Colon (tissue), 2 donors: Measurements from ENCODE around the gene TRPV5.

ENCODE experiments used
- FAIRE-seq: peaks from 2 replicates; lab custom pipeline; 2012; peaks lifted over from hg19 to GRCh38; lab: Jason Lieb, UNC
- donor health status: control.
- donor health status: control.

Gene TRPV5

GRCh38 chr7:142885311-142886230 is 48.0 kb downstream of the TRPV5 start, which contains the start of gene TRPV6:
TRPV6 (minus strand) TSS chr7:142885745.
- FAIRE-seq, result no peak

DNA sequence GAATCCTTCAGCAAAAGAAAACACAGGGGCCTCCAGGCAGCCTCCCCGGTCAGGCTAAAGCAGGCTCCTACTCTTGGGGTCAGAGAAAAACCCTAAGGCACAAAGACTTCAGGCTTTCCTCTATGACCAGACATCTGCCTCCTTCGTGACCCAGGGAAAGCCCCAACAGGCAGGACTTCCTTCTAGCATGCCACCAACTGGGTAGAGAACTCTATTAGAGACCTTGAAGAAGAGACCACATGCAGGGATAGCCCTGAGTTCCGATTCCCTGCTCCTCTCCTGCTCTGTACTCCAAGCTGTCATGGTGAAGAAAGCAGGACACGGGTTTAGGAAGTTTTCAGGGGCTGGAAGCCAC is 49.3 kb downstream of the TRPV5 start:
- no peak for FAIRE-seq

- no peak for FAIRE-seq
These were observed 49.8 kb downstream of the TRPV5 start for GRCh38 chr7:142883571-142884285.

- no peak for FAIRE-seq
These were observed 50.4 kb downstream of the TRPV5 start for GRCh38 chr7:142883145-142883544.

- FAIRE-seq, result no peak
These were observed 51.2 kb downstream of the TRPV5 start for GRCh38 chr7:142882338-142882678.

- FAIRE-seq, result no peak
These were observed 51.8 kb downstream of the TRPV5 start for GRCh38 chr7:142881586-142882337.

- FAIRE-seq, result no peak
These were observed 52.6 kb downstream of the TRPV5 start for GRCh38 chr7:142880876-142881505.

DNA sequence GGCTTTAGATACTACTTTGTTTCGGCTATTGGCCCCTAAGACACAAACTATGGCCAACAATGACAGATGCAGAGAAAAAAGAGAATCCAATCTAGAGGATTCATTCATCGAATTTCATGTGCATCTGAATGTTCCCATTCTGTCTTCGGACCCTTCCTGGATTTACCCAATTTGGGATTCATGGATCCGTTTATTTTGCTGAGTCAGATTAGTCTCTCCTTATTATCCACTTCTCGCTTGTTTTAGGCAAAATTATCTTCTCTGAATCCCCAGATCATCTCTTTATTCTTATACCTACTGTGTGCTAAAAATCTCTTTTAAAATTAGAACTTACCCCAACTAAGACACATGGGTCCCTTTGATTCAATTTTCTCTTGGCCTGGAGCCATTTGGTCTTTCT is 54.5 kb downstream of the TRPV5 start:
- no peak for FAIRE-seq

- FAIRE-seq, result no peak
These were observed 55.2 kb downstream of the TRPV5 start for GRCh38 chr7:142878315-142878714.

- FAIRE-seq, result no peak
These were observed 56.3 kb downstream of the TRPV5 start for GRCh38 chr7:142876991-142877910.

DNA sequence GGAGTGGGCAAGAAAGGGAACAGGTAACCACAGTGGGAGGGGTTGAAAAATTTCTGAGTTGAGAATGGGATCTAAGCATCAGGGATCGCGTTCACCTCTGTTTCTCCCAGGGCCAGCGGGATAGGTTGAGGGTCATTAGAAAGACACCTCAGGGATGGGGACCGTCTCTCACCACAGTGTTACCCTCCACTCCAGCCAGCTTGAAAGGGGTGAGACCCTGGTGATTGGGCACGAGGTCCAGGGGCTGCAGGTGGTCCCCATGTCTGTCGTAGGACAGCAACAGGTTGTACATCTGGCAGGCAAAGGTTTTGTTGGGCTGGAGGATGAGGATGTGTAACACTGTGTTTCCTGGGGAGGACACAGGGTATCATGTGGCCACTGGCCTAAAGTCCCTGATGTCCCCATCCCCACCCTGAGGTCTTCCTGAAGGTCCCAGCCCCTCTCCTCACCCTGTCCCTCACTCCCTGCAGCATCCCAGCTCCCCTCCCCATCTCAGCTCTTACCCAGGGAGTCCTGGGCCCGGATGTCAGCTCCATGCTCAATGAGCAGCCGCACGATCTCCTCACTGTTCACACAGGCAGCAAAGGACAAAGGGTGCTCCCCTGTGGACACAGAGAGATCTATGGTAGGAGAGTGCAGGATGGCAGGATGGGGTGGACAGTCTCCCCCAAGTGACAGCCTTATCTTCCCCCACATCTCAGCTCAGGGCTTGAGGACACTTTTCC is 57.1 kb downstream of the TRPV5 start:
- FAIRE-seq, result no peak

DNA sequence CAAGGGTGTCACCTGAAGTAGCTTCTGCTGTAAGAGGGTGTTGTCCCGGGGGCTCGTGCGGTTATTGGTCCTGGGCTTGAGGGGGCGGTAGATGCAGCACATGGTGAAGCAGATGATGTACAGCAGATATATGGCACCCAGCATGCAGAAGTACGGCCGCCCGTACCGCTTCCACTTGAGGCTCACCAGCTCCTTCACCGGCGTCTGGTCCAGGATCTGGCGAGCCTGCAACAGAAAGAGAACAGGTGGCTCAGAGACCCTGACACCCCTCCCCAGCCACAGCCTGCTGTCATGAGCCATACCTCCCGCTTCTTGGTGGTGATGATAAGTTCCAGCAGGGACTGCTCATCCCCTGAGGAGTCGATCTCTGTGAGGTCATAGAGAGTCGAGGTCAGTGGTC is 58.1 kb downstream of the TRPV5 start:
- FAIRE-seq, result no peak

GRCh38 chr7:142874837-142875236 is 58.7 kb downstream of the TRPV5 start:
- FAIRE-seq, result no peak

DNA sequence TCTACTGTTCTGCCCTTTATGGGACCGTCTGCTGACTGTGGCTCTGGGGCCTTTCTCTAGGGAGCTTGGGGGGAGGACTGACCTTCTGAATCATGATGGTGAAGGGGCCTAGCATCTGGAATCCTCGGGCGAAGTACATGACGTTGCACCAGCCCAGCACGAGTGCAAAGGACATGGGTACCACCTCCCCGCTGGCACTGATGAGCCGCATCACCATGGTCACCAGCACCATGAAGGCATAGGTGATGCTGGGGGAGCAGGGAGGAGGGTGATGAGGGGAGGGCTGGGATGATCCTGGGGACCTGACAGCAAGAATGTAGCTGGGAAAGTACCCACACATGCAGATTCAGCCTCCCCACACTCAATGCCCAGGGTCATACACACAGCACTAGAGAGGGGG is 59.1 kb downstream of the TRPV5 start:
- FAIRE-seq, result no peak

DNA sequence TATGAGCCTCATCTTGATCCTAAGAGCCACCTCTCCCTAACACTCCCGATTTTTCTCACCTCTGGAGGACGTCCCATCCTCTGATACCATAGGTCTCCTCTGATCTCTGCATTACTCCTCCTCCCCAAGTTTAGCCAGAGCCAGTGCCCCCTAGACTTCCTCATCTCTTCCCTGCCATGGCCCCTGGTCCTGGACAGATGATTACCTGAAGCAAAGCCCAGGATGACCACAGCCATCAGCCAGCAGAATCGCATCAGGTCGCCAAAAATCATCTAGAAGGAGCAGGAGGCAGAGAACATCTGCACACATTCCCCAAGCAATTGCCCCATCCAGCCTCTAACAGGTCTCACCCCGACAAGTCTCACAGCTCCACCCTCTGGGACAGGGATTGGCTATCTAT is 59.7 kb downstream of the TRPV5 start:
- FAIRE-seq, result no peak

- FAIRE-seq, result no peak
These were observed 60.2 kb downstream of the TRPV5 start for GRCh38 chr7:142873281-142873784.

DNA sequence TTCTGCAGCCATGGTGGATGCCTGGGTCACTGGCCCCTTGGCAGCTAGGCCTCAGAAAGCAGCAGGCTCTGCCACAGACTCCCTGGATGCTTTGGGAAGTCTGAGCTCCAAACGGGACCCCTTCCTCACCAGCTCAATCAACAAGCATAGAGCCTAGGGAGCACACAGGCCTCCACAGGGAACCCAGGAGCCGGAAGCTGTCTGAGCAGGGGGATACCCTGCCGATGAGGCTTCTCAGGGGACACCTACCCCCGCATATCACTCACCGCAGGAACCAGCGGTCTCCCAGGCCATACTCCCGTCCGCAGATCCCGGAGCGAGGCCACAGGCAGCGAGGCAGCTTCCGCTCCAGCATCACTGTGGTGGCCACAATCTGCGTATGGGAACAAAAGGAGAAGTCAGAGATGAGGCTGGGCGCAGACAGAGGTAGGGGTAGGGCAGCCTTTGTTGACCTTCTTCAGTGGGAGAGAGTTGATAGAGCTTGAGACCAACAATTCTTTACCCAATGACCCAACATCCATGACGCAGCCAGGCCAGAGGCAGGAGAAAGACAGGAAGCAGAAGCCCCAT is 61.4 kb downstream of the TRPV5 start:
- no peak for FAIRE-seq

- no peak for FAIRE-seq
These were observed 62.1 kb downstream of the TRPV5 start for GRCh38 chr7:142871260-142872105.
